Left ventricle myocardium inferior (tissue), 1 donor: ENCODE data around the gene TMEM94. TPM values are rescaled to one million over a fixed set of nuclear protein-coding genes. Genes with fewer than 3 reads are reported as not detected.
A peak's percentile ranks its signal among the peaks of the same experiment; 100 is the strongest.
"Not testable (repeated sequence)": the region's sequence is repeated elsewhere in the genome, so short reads cannot be mapped to it uniquely, and the experiment has no call there.

ENCODE experiments used
- DNase-seq: peaks from one replicate; pipeline ENCODE4 v3.0.0-alpha.2; 2020
- H3K27ac ChIP-seq: fragments of 200-600 bp; replicated peaks from 2 replicates; pipeline ENCODE4 v1.8.0; 2021
- H3K27me3 ChIP-seq: fragments of 200-600 bp; 2 replicates; pipeline ENCODE4 v1.8.0; 2021; ENCODE audit warnings: low read depth
- H3K36me3 ChIP-seq: fragments of 200-600 bp; 2 replicates; pipeline ENCODE4 v1.8.0; 2021
- H3K4me1 ChIP-seq: fragments of 200-600 bp; 2 replicates; pipeline ENCODE4 v1.8.0; 2021
- H3K4me3 ChIP-seq: fragments of 200-600 bp; 2 replicates; pipeline ENCODE4 v1.8.0; 2021; ENCODE audit warnings: mild to moderate bottlenecking, moderate library complexity
- H3K9me3 ChIP-seq: fragments of 200-600 bp; replicated peaks from 2 replicates; pipeline ENCODE4 v1.8.0; 2021
- intact Hi-C: fragments of 100-400 bp; cut with micrococcal nuclease; formaldehyde crosslinking; loops from one replicate; pipeline ENCODE4 v1.11.0; 2022
- total RNA-seq: library from RNA; stranded (reverse); fragmentation: NEBNext Ultra II Directional; extraction: Animal tissue kit (Norgen Biotek cat#: 25700); gene quantifications from one replicate; pipeline ENCODE4 v1.2.1, GENCODE V29; 2021
- TF ChIP-seq, protein P1 (sequence below): fragments of 200-600 bp; IDR thresholded peaks from 2 replicates; pipeline ENCODE4 v1.8.0; 2021; ENCODE audit warnings: antibody characterized with exemption, mild to moderate bottlenecking, borderline replicate concordance
- donor health status: DM: no; HTN: yes; CAD: no; lungs with severe emphysema.

Gene TMEM94
- total RNA-seq, 1 donor from 2014 or later = 38.8 TPM

DNA sequence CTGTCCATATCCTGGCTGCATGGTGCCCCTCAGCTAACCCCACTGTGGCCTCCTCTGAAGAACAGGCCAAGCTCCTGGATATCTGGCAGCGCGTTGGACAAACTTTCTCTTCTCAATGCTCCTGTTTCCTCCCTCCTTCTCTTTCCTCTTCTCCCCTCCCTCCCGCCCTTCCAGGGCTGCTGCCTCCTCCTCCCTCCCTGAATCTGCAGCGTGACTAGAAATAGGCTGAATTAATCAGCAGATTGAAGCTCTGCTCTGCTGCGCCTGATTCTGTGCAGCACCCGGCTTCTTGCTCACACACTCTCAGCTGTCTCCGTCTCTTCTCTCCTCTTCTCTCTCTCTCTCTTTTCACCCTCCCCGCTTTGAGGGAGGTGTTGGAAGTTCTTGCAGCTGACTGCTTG is 19.8 kb downstream of the TMEM94 start:
- DNase-seq = no peak

DNA sequence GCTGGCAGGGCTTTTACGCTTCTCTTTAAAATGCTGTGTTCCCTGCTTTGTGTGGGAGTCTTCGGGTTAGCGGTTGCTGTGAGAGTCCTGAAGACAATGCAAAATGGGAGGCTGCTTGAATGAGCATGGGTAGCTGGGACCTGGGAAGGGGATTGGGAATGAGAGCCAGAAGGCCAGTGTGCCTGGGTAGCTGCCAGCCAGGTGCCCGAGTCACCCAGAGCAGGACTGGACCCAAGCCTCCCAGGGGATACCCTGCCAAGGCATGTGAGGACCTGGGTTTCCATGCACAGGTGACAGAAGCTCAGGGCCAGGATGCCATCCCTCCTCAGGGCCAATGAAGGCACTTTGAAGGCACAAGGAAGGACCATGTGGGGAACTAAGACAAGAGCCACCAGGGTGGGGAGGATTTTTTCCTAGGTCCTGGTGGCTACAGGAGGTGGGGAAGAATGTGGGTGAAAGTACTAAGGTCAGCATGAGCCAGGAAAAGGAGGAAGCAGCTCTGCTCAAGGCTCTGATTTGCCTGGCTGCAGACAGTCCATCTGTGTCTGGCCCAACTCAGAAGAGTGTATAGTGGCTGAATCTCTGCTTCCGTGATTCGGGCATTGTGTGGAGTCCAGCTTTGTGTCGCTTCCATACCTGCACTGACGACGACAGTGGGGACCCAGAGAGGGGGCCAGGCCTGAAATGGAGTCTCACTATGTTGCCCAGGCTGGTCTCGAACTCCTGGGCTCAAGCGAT is 20.5 kb downstream of the TMEM94 start:
- Histone ChIP-seq H3K4me3 (peak overlapping the region; percentile 46), H3K27ac (peak overlapping the region; percentile 88), H3K27me3 (no peaks in the 10 kb centered on the region), H3K4me1 (peaks cover 85% of the 10 kb centered on the region), H3K36me3 (peaks cover 13% of the 10 kb centered on the region), H3K9me3 (no peaks in the 10 kb centered on the region)
- TF ChIP-seq, protein P1, sequence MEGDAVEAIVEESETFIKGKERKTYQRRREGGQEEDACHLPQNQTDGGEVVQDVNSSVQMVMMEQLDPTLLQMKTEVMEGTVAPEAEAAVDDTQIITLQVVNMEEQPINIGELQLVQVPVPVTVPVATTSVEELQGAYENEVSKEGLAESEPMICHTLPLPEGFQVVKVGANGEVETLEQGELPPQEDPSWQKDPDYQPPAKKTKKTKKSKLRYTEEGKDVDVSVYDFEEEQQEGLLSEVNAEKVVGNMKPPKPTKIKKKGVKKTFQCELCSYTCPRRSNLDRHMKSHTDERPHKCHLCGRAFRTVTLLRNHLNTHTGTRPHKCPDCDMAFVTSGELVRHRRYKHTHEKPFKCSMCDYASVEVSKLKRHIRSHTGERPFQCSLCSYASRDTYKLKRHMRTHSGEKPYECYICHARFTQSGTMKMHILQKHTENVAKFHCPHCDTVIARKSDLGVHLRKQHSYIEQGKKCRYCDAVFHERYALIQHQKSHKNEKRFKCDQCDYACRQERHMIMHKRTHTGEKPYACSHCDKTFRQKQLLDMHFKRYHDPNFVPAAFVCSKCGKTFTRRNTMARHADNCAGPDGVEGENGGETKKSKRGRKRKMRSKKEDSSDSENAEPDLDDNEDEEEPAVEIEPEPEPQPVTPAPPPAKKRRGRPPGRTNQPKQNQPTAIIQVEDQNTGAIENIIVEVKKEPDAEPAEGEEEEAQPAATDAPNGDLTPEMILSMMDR = no peak
- no peak for DNase-seq
- intact Hi-C loops = no loop called here

More for the DNA sequence above, 19.8 kb downstream of the TMEM94 start:
- intact Hi-C loops = no loop called here
- TF ChIP-seq, protein P1 = no peak
- peaks cover 79% of the 10 kb centered on the region for H3K4me1 ChIP-seq
- H3K36me3 ChIP-seq = peaks cover 16% of the 10 kb centered on the region
- peak overlapping the region; percentile 88 for H3K27ac ChIP-seq
- no peaks in the 10 kb centered on the region for H3K27me3 ChIP-seq
- H3K4me3 ChIP-seq = peak overlapping the region; percentile 46
- no peaks in the 10 kb centered on the region for H3K9me3 ChIP-seq

DNA sequence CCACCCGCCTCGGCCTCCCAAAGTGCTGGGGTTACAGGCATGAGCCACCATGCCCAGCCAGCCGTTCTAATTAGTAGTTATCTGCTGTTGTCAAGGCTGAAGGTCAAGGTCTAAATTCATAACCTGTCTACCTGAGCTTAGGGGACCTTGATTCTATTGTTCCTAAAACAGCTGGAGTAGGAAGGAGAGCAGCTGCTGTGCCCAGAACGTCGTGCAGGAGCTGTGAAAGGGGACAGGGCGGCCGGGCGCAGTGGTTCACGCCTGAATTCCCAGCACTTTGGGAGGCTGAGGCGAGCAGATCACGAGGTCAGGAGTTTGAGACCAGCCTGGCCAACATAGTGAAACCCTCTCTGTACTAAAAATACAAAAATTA is 21.0 kb downstream of the TMEM94 start:
- DNase-seq, H3K36me3 ChIP-seq, intact Hi-C loops, H3K27me3 ChIP-seq, H3K9me3 ChIP-seq: not testable (repeated sequence)
- H3K27ac ChIP-seq = peak overlapping the region; percentile 88
- peak overlapping the region; percentile 46 for H3K4me3 ChIP-seq
- H3K4me1 ChIP-seq = peaks cover 85% of the 10 kb centered on the region

DNA sequence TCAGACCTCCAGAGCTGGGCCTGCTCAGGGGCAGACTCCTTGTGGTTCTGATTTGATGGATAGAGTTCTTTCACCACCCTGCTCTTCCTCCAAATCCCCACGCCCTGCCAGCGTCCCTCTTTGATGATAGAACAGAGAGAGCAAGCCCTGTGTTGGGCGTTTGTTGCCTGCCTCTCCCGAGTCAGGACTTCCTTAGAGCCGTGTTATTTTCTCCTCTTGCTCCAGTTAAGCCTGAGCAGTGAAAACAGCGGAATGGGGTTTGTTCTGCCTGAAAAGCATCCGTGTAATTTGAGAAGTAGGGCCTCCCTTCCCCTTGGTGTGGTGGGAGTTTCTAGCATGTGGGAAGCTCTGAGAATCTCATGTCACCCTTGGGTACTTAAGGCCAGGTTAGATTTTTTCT is 22.1 kb downstream of the TMEM94 start:
- H3K4me1 ChIP-seq = peaks cover 82% of the 10 kb centered on the region
- intact Hi-C loops = no loop called here
- no peak for DNase-seq
- TF ChIP-seq, protein P1 = no peak
- H3K27ac ChIP-seq = peak overlapping the region; percentile 9
- H3K9me3 ChIP-seq = no peaks in the 10 kb centered on the region
- H3K27me3 ChIP-seq = no peaks in the 10 kb centered on the region
- H3K4me3 ChIP-seq = no peak overlapping the region
- H3K36me3 ChIP-seq = no peaks in the 10 kb centered on the region

DNA sequence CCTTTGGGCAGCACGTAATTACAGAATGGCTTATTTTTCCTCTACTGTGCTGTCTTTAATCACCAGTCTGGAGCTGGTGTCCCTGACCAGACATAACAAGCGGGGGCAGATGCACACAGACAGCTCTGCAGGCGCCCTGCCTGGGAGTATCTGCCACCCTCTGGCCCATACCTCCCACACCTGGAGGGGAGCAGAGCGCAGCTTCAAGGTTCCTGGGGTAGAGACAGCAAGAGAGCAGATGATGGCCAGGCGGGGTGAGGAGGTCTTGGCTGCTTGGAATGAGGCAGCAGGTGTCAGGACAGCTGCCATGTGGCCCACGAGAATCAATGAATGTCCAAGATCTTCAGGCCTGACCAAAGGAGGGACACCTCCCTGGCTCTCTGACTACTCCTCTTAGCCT is 23.8 kb downstream of the TMEM94 start:
- no peak for DNase-seq
- no peaks in the 10 kb centered on the region for H3K36me3 ChIP-seq
- H3K9me3 ChIP-seq = no peaks in the 10 kb centered on the region
- H3K27me3 ChIP-seq = no peaks in the 10 kb centered on the region
- peaks cover 67% of the 10 kb centered on the region for H3K4me1 ChIP-seq
- TF ChIP-seq, protein P1 = no peak
- no peak overlapping the region for H3K27ac ChIP-seq
- intact Hi-C loops = no loop called here
- H3K4me3 ChIP-seq = no peak overlapping the region

DNA sequence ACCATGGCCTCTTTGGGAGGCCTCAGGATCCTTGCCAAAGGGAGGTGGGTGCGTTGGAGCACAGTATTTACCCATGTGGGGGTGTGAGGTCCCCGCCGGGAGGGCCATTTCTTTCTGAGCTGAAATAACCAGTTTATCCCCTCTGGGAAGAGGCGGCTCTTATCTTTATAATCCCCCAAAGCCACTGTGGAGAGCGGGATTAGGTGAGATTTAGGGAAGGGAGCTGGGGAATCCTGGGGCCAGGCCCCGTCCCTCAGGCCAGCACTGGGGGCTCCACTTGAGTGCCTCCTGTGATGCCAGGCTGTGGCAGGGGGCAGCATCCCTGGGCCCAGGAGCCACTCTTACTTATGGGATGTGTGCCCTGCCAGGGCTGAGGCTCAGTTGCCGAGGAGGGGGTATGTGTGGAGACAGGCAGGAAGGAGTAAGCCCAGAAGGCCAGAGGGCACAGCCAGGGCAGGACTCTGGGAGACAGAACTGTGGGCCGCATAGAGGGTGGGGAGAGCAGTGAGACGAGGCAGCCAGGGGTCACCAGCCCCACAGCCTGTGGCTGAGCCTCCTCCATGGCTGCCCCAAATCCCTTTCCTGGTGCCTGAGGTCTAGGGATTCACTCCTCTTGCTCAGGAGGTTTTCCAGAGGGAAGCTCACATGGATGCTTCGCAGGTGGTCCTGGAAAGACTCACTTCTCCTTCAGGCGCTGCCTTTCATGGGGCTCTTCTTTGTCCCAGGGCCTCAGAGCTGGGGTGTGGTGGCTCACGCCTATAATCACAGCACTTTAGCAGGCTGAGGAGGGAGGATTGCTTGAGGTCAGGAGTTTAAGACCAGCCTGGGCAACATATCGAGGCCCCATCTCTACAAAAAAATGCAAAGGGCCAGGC is 25.0 kb downstream of the TMEM94 start:
- no peak overlapping the region for H3K4me3 ChIP-seq
- H3K9me3 ChIP-seq = no peaks in the 10 kb centered on the region
- no peaks in the 10 kb centered on the region for H3K27me3 ChIP-seq
- intact Hi-C loops = no loop called here
- DNase-seq = no peak
- no peaks in the 10 kb centered on the region for H3K36me3 ChIP-seq
- peak overlapping the region; percentile 15 for H3K27ac ChIP-seq
- TF ChIP-seq, protein P1 = no peak
- peaks cover 67% of the 10 kb centered on the region for H3K4me1 ChIP-seq
